GM21381 (cell line): ENCODE measurements around the gene OMP.

ENCODE experiments used
- ATAC-seq: cut with Tn5 transposase; IDR thresholded peaks from one replicate; pipeline ENCODE4 v1.9.1; 2021; ENCODE audit warnings: mild to moderate bottlenecking, moderate library complexity; ENCODE audit not compliant: unreplicated experiment

Gene OMP

DNA sequence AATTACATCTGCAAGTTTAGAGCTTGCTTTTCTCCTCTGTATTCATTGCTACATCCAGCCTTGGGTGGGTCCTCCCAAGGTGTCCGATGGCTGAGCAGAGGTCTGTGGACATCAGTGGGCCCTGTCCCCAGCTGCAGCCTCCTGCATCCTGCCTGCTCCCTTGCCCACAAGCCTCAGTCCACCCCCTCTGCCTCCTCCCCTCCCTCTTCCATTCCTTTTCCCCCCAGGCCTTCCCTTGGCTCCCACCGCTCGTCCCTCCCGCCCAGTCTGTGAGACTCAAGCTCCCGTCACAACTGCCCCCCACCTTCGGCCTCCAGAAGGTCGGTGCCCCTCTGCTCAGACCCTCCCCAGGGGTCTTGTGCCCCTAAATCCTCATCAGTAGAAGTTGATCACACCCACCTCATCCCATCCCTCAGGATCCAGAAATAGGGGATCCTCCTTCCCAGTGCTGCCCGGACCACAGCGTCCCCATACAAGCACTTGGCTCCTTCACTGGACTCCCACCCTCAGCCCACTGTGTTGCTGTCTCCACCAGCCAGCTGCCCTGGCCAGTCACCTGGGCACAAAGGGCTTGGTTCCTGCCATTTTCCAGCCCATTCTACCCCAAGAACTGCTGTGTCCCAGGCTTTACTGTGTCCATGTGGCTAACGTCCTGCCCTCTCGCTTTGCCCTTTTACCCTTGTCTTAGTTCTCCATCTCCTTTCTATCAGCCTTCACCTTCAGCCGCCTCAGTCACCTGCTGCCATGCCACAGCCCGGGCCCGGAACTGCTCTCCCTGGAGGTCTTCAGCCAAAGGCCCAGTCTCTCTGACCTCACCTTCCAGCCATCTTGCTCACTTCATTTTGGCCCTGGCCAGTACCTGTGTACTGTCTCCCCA, 2.2 kb upstream of the OMP start:
- no peak for ATAC-seq

DNA sequence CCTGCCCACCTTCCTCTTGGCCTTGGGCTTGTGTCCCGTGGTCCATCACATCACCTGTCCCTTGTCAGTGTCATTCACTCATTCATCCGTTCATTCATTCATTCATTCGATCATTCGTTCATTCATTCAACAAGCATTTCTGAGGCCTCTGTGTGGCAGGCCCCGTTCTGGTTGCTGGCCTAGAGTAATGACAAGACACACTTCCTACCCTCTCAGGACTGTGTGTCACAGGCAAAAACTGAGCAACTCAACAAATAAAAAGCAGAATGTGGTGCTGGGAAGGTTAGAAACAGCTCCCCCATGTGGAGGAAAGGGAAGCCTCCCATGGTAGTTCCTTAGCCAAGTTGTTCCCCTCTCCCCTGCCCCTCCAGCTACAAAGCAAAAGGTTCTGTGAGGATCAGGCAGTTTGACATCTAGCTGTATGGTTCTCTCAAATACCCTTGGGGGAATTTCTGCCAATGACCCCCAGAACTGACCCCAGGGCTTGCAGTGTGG, 1.6 kb upstream of the OMP start:
- ATAC-seq: no peak

DNA sequence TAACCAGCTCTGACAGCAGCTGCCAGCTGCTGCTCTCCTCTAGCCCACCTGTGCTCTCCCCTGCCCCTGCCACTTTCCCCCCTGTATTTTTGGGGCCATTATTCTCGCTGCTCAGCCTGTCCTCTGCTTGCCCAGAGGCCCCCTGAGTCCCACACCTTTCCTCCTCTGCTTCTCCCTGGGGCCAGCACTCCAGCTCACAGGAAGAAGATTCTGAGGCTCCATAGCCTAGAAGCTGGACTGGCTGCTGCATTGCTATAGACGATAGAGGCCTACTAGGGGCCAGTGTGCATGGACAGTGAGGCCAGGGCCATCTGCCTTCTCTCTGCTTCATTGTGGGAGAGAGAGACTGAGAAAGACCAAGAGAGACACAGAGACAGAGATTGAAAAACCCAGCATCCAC, 679 bp downstream of the OMP start:
- ATAC-seq: no peak

DNA sequence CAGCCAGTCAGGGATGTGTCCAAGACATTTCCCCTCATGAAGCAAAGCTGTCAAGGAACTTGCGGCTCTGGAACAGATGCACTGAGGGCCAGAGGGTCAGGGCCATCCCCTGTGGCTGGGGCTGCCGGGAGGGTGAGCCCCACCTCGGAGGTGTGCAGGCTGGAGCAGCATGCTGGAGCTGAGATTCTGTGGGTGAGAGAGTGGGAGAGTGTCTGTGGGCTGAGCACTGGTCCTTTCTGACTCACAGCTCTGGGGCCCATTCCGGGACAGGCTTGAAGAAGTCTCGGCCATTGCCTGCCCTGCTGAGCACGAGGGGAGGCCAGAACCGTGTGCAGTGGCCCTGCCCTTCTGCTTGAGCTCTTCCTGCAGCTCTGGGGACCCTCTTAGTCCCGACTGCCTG, 2.1 kb downstream of the OMP start:
- ATAC-seq: no peak

DNA sequence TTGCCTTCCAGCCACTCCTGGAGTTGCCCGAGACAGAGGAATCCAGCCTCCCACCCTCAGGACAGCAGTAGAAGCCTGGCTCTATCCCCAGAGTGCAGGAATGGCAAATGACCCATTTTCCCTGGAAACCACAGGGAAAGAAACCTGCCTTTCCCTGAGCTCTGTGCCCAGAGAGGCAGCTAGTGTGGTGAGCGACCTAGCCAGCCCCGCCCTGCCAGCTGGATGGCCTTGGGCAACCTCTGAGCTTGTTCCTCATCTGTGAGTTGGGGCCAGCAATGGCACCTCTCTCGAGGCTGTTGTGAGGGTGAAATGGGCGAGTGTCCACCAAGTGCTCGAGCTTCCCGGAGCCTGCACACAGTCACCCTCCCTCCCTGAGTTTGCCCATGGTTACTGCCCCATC, 3.7 kb downstream of the OMP start:
- no peak for ATAC-seq

DNA sequence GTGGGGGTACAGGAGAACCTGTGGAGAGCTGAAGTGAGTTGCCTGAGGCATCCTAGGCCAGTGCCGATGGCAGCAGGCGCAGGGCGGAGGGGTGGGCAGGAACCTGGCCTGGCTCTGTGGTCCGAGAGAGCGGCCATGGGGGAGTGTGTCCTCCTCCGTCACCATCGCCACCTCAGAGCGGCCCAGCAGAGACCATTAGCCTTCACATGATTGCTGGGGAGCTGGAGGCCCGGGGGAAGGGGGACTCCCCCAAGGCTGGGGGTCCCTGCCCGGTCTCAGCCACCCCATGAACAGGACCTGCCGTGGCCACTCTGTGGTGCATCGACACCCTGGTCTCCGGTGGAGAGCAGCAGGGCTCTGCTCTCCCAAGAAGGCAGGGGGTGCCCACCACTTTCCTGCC, 4.1 kb downstream of the OMP start:
- ATAC-seq: no peak

DNA sequence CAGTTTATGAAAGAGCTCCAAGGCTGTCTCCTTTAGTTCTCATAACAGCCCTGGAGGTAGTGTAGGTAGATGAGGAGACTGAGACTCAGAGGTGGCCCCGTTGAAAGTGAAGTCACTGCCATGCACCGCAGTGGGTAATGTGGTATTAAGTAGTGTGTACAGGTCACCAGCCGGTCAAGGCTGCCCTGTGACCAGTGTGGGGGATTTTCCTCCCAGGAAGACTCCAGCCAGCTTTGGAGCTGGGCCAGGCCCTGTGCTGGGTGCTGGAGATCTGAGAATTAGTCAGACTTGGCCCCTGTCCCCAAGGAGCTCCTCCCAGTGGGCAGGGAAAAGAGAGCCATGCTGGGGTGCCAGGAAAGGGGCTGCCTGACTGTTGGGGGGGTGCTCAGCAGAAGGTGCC, 5.3 kb downstream of the OMP start:
- ATAC-seq: no peak

DNA sequence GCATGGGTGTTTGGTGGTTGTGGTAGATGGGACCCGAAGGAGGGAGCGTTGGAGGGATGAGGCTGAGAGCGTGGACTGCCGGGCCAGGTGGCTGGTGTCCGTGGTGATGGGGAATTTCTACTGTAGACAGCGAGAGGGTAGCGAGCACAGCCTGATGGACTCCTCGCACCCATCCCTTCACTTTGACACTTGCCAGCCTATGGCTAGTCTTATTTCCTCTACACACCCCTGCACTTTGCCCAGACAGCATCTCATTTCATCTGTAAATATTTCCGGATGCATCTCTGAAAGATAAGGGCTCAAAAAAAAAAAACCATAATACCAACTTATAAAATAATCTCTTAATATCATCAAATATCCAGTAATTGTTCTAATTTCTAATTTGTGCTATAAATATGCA, 5.8 kb downstream of the OMP start:
- ATAC-seq: no peak

DNA sequence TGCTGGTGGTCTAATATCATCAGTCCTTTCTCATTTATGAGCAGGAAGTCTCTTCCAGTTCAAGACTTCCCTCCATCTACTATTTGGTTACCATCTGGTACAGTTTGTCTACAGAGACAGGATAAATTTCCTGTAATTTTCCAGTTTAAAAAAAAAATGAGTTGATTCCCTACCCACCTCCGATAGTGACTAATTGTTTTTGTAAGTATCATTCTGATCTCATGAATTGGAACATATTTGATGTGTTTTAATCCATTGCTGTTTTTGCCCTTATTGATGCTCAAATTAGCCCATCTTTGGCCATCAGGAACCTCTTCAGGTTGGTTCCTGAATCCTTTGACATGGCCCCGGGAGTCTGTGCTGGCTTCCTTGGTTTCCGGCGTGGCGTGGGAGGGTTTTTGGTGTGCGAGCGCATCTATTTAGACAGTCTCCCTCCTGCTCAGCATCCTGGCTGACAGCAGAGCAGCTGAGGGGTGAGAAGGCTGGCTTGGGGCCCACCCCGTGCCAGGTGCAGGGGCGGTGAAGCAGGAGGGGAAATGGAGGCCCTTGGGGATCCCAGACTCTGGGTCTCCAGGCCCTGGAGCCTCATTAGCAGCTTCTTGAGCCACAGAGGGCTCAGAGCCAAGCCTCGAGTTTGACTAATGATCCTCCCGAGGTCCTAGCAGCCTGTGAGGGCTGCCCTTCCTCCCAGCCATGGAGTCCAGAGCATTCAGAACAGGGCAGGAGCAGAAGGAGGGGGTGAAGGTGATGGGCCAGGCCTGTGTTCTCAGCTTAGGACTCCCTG, 6.8 kb downstream of the OMP start:
- no peak for ATAC-seq

DNA sequence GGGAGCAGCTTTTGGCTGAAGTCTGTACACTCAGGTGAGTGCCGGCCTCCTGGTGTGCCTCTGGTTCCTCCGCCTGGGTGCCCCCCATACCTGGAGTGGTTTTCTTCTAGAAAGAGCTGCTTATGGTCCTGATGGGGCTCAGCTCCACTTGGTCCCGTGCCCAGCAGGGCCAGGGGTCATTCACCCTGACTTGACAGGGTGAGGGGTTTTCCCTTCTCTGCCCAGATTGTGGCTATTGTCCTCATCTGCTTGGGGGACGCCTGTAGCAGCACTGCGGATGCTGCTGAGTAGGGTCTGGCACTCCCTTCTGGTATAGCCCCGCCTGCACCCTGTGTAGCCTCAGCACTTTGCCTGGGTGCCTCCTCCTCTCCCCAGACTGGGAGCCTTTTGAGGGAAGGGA, 8.2 kb downstream of the OMP start:
- ATAC-seq: no peak

DNA sequence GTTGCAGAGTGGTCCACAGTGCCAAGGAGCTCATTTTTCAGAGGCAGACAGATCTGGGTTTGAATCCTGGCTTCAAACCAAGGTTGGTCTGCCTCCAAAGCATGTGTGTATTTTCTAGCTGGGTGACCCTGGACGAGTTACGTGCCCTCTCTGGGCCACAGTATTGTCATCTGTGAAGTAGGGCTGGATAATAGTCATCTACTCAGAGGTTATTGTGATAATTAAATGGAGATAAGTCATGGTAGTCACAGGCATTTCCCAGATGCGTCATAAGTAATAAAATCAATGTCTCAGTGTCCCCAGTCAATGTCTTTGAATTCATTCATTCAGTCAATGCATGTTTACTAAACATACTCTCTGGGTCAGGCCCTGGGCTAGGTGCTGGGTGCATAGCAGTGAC, 8.6 kb downstream of the OMP start:
- ATAC-seq: no peak

DNA sequence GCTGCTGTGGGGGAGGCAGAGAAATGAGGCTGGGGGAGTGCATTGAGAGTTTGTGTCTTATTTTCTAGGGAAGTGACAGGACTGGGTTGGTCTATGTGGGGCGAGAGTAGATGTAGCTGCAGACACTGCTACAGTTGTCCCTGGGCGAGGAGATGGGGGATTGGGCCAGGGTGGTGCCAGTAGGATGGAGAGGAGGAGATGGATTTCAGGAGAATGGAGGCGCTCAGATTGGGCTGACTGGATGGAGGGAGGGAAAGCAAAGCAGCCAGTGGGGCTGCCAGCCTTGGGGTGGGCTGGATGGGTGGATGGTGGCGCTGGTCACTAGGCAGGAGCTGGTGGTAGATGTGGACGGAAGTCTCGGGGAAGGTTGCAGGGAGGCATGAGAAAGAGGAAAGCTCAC, 9.3 kb downstream of the OMP start:
- ATAC-seq: no peak

DNA sequence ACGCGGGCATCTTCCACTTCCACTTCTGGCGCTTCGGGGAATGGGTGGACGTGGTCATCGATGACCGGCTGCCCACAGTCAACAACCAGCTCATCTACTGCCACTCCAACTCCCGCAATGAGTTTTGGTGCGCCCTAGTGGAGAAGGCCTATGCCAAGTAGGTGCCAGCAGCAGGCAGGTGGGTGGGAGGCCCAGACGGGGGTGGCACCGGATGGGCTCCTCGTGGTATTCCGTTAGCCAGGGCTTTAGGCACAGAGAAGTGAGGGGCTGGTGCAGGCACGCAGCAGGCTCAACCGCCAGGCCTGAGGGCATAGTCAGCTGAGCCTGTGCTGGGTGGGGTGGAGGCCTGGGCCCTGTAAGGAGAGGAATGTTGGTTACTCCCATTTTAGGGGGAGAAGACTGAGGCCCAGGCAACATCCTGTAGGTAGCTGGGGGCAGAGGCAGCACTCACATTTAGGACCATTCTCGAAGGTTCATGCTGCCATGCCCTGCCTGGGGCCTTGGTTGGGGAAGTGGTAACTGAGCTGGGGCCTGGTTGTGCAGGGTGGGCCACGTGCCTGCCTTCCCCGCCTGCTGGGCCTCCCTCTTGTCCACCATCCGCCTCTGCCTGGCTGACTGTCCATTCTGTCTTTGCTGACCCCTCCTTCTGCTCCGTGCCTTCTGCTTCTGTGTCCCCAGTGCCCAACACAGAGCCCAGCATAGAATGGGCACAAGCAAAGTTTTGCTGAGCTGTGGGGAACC, 10.2 kb downstream of the OMP start:
- ATAC-seq: no peak

DNA sequence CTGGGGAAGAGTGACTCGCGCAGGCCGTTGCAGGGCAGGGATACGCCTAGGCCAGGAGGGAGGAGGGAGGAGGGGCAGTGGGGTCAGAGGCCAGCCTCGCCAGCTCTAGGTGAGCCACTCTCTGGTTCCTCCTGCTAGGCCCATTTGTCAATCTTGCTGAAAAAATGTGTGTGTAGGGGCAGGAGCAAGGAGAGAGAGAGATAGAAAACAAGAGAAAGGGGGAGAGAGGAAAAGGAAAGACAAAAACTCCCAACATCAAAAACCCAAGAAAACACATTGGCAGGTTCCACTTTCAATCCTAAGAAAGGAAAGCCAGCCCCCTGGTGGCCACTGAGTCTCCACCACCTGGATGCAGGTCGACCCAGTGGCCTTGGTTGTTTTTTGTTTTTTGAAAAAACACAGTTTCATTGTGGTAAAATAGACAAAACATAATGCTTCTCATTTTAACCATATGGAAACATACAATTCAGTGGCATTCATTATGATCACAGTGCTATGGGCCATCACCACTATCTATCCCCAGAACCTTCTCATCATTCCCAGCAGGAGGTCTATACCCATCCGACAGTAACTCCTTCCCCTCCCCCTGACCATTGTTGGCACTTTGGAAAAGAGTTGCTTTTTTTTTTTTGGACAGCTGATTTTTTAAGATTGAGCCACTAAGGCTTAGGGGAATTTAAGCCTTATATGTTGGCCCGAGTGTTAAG, 10.9 kb downstream of the OMP start:
- no peak for ATAC-seq

DNA sequence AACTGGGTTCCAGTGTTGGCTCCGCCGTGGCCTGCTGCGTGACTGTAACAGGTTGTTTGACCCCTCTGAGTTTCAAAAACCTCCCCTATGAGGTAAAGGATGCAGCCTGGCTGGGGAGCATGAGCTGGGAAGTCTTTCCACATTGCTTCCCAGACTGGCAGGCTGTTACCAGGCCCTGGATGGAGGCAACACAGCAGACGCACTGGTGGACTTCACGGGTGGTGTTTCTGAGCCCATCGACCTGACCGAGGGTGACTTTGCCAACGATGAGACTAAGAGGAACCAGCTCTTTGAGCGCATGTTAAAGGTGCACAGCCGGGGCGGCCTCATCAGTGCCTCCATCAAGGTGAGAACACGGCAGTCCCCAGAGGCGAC, 11.4 kb downstream of the OMP start:
- ATAC-seq: no peak

DNA sequence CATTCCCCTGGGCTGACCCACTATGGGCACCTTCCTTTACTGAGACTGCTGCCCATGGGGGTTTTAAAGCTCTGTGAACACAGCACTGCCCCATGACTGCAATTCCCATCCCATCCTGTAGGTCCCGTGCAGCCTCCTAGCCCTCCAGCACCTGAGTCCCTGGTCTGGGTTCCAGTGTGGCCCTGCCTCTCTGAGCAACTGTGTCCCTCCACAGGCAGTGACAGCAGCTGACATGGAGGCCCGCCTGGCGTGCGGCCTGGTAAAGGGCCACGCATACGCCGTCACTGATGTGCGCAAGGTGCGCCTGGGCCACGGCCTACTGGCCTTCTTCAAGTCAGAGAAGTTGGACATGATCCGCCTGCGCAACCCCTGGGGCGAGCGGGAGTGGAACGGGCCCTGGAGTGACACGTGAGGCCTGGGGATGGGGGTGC, 12.6 kb downstream of the OMP start:
- no peak for ATAC-seq

DNA sequence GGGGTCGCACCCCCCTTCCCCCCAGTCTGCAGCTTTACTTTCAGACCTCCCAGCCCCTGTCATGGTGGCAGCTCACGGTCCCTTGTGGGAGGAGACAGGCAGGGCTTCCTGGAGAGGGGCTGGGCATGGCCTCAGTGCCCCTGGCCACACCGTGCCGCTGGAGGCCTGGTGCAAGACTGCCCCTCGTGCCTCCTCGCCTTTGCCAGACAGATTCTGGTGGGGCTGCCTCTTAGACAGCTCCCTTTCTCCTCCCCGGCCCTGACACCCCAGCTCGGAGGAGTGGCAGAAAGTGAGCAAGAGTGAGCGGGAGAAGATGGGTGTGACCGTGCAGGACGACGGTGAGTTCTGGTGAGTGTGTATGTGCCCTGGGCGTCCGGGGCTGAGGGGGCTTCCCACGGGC, 13.3 kb downstream of the OMP start:
- no peak for ATAC-seq

DNA sequence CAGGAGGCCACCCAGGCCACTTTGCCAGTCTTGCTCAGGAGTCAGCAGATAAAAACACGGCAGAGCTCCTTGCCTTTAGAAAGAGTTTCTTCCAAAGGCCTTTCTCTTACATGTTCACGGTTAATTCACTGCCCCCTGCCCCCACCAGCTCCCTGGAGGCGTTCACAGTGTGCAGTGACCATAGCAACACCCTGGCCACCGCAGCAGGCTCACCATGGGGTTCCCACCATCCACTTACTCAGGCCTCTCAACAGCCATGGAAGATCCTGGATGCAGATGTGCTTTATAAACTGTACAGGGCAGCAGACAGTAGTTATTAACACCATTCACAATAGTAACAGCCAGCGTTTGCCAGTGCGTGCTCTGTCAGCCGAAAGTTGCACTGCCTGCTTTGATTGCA, 14.9 kb downstream of the OMP start:
- no peak for ATAC-seq

DNA sequence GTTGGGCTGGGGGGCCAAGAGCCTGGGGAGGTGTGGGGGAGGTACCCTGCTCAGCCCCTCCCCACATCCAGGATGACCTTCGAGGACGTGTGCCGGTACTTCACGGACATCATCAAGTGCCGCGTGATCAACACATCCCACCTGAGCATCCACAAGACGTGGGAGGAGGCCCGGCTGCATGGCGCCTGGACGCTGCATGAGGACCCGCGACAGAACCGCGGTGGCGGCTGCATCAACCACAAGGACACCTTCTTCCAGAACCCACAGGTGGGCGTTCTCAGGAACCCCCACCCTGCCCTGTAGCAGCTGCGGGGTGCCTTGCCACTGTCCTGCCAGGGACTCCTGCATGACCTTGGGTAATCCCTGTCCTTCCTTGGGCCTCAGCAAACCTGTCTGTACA, 15.4 kb downstream of the OMP start:
- no peak for ATAC-seq

DNA sequence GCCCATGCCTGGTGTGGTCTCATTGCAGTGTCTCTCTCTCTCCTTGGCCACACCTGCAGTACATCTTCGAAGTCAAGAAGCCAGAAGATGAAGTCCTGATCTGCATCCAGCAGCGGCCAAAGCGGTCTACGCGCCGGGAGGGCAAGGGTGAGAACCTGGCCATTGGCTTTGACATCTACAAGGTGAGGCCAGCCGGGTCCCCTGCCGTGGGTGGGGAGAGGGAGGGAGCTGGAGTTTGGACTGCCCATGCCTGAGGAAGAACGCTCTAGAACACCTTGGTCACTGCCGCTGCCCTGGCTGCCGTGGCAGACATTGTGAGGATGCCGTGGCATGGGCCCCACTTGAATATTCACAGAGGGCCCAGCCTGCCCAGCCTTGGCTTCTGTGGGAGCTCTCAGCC, 16.3 kb downstream of the OMP start:
- ATAC-seq: no peak

DNA sequence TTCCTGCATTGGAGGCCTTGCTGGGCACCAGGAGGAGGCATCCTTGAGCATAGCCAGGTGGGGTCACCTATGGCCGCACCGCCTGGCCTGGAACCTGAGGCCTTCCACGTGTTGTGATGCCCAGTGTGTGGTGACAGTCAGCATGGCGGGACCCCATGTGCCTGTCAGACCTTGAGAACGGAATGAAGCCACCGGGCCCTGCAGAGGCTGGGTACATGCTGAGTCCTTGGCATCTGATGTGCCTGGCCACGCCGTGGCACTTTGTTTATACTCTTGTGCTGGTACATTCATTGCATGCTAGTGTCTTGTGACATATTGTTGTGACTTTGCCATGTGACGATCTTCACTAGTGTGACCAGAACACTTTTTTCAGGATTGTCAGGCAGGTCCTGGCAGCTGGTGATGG, 16.9 kb downstream of the OMP start:
- ATAC-seq: no peak
